HG03139 (cell line): ENCODE data around the gene GALNT17.

Experiments used
- ATAC-seq: cut with Tn5 transposase; IDR thresholded peaks from one replicate; pipeline ENCODE4 v1.9.1; 2021; ENCODE audit not compliant: unreplicated experiment

Gene GALNT17

DNA sequence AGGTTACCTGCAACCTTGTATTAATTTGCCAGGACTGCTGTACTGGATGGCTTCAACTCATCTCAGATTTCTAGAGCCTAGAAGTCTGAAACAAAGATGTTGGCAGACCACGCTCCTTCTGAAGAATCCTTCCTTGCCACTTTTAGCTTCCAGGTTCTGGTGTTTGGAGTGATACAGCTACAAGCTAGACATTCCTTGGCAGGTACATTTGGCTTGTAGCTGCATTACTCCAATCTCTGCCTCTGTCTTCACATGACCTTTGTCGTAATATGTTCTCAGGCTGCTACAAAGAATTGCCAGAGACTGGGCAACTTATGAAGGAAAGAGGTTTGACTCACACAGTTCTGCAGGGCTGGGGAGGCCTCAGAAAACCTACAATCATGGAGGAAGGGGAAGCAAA is 146.3 kb downstream of the GALNT17 start:
- ATAC-seq = no peak

DNA sequence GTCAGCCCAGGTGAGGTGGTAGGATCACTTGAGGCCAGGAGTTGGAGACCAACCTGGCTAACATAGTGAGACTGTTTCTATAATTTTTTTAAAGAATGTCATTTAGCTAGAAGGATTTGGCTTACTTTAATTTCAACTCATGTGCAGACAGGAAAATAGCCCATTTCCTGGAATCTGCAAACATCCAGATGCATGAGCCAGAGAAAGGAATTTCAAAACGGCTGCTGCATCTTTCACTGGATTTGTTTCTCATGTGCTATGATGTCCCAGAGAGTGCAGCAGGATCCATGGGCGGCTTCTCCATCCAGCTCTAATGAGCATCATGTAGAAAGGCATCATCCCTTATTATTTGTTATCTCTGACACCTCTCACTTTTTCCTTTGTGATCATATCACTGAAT is 149.3 kb downstream of the GALNT17 start:
- no peak for ATAC-seq

DNA sequence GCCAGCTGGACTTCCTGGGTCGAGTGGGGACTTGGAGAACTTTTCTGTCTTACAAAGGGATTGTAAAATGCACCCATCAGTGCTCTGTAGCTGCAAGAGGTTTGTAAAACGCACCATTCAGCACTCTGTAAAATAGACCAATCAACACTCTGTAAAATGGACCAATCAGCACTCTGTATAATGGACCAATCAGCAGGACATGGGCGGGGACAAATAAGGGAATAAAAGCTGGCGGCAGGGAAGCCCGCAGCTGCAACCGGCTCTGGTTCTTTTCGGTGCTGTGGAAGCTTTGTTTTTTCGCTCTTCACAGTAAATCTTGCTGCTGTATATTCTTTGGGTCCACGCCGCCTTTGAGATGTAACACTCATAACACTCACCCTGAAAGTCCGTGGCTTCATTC is 151.9 kb downstream of the GALNT17 start:
- no peak for ATAC-seq

DNA sequence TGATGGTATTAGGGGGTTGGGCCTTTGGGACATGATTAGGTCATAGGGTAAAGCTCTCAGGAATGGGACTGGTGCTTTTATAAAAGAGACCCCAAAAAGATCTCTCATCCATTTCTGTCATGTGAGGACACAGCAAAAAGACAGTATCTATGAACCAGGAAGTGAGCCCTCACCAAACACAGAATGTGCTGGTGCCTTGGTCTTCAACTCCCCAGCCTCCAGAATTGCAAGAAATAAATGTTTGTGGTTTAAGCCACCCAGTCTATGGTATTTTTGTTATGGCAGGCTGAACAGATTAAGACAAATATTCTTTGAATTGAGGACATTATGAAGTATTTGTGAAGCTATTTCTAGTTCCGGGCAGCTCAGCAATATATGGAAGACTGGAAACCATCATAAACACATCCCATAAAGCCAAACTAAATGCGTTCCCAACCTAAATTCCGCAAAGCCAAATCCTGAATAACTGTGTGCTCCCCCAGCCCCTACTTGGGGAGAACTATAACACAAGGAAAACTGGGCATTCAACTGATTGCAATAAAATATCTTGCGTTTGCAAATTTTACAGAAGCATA is 153.7 kb downstream of the GALNT17 start:
- ATAC-seq = no peak

DNA sequence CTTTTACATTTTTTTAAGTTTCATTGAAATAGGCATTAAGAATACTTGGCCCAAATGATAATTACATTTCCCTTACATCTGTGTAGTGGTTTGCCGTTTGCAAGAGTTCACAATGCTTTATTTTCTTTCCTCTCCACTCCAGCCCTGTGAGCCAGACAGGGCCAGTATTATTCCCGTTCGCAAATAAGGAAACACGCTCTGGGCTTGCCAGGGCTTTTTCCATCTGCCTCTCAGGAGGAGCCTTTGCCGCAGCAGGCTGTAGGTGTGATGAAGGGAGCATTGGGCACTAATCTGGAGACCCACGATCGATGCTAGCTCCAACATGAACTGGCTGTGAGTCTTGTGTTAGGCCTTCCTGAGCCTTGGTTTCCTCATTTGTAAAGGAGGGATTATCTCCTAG is 154.4 kb downstream of the GALNT17 start:
- ATAC-seq = no peak

DNA sequence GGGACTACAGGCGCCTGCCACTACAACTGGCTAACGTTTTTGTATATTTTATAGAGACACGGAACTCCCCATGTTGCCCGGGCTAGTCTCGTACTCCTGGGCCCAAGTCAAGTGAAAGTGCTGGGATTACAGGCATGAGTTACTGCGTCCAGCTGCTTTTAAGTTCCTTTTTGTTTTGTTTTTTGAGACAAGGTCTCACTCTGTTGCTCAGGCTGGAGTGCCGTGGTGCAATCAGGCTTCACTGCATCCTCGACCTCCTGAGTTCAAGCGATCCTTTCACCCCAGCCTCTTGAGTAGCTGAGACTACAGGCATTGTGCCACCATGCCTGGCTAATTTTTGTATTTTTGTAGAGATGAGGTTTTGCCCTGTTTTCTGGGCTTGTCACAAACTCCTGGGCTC is 155.0 kb downstream of the GALNT17 start:
- ATAC-seq = no peak

DNA sequence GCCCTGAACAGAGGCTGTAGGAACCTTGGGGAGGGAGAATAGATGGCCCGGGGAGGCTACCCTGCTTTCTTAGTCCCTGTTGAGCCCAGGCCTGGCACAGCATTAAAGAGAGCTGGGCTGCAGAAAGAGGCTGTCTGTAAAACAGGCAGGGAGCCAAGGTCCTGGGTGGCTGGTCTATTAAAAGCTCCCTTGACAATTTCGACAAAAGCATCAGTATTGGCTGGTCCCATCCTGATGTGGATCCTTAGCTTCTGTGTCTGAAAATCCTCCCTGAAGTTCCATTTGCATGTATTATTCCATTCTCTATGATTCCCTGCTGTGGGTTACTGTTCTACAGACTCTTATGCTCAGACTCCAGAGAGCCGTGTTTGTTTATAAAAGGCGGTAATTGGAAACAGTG is 158.5 kb downstream of the GALNT17 start:
- ATAC-seq = no peak

DNA sequence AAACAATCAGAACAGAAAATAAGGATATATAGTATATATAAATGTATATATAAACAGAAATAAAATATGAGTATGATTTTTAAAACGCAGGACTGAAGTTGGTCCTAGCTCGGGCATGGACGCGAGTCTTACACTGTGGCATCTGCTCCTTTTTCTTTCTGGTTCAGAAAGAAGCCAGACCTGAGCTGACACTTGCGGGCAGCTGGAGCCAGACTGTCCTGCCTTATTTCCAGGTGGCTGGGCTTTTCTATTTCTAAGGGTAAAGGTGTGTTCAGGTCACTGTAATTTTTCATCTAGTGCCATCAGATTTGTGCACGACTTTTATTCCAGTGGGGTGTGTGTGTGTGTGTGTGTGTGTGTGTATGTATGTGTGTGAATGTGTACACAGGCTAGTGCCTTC is 166.4 kb downstream of the GALNT17 start:
- ATAC-seq = no peak

DNA sequence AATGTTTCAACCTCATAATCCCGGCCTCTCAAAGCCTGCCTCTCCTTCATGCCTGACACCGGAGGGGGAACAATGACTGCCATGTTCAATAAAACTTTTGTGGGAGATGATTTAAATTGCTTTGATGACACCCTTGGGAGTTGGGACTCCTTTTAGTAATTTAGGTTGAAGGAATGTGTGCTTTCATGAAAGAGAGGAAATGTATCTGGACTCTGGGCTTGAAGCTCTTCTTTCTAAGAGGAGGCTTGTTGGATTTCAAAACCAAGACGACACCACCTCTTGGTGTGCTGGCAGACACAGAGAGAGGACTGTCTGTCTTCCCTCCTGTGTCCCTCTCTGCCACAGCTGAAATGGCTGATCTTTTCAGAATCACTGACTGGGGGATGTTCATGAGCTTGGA is 168.1 kb downstream of the GALNT17 start:
- no peak for ATAC-seq

DNA sequence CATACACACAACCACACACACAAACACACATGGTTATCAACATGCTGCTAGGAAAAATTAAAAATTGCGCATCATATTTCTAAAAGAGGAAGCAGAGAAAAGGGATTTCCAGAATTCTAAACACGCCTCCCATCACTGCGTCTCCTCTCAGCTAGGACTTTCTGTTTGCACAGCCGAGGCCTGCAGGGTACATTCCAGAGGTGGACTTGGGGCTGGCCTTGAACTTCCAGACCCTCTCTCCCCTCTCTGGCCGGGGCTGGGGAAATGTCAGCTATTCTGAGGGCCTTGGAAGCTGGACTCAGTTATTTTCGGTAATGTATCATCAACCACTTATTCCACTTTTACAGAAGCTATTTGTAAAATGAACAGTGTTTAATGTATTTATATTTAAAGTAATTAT is 168.7 kb downstream of the GALNT17 start:
- ATAC-seq = no peak

DNA sequence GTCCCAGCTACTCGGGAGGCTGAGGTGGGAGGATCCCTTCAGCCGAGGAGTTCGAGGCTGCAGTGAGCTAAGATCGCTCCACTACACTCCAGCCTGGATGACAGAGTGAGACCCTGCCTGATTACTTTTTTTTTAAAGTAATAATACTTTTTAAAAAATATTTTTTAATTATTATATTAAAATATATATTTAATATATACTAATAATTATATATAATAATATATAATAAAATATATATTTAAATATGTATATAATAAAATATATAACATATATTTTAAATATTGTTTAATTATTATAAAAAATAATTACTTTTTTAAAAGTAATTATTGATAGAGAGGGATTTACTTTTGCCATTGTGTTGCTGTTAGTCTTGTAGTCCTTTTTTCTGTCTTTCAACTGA is 169.2 kb downstream of the GALNT17 start:
- ATAC-seq = no peak

DNA sequence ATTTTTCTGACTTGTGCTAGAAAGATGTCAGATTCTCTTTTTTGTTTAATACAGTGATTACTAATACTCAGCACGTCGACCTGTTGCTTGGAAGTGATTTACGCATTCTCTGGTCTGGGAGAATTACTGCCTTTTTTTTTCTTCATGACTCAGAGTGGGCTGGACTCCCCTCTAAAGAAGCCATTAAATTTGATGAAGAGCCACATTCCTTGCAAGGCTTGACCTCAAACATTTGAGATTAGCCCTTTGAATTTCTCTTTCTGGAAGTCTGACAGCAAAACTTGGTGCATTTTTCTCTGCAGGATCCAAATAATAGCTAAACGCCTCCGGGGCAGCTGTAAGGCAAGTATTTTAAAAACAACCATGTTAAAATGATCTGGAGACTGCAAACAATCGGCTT is 171.6 kb downstream of the GALNT17 start:
- no peak for ATAC-seq

DNA sequence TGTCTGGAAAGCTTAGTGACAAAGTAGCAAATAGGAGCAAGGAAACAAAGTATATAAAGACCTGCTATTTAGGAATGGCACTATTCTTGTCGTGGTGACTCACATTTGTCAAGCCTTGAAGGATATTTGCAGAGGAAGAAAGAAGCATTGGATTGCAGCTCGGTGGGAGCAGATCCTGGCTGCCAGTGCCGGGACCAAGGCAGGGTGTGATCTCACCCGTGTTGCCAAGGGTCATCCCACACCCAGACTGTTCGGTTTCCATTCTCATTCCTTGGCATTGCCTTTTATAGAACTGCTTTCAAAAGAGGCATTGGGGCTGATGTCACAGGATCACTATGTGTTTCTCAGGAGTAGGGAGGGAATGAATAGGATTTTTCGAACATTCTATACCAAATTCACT is 176.2 kb downstream of the GALNT17 start:
- no peak for ATAC-seq

DNA sequence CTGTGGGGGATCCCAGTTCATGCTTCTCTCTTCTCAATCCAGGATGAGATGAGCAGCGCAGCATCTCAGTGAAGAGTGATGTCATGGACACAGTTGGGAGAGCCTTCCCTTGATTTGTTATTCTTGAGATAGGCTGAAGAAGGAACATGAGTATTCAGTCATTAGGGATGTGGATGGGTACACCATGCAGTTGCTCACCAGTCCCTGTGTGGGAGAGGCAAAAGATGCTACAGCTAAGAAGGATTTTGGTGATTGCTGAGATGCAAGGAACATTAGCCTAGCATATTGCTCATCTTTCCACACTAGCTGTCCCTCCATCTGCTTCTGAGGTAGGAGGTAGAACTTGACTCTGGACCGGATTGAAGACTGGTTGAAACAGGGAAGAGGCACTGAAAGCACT is 179.6 kb downstream of the GALNT17 start:
- no peak for ATAC-seq

DNA sequence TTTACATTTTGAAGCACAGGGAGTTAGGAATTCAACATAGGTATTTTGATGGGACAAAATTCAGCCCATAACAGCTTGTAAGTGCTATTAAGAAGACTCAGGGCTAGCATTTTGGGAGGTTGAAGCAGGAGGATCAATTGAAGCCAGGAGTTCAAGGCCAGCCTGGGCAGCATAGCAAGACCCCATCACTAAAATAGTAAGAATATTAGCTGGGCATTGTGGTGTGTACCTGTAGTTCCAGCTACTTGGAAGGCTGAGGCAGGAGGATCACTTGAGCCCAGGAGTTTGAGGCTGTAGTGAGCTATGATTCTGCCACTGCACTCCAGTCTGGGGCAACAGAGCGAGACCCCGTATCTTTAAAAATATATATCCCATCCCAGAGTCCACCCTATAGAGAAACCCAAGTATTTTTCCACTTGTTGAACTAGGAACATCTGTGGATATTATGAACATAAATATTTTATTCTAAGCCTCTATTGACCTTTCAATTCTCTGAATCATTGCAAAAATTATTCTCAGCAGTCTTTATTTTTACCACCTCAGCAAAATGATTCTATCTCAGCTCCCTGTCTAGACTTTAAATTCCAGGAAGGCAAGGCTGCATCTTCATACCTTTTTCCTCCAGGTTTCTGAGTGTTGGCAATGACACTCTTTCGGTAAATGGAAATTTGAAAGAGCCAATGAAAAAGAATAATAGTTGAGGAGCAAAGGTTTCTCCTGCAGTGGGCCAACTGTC is 181.0 kb downstream of the GALNT17 start:
- ATAC-seq = no peak

DNA sequence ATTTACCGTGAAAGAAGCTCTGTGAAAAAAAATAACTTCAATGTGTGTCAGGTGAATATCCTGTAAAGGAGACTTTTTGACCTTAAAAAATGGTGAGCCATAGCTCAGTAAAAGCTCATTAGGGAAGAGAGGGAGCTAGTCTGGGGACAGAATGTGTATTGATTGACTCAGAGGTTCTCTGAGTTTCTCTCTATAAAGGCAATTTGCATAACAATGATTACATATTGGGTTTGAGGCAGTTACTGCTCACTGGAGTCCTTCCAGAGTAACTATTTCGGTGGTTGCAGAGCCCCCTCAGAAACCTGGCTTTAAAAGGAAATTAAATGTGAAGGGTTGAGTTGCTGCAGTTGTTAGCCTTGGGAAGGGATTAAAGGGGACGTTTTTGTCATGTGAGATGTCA is 181.6 kb downstream of the GALNT17 start:
- ATAC-seq = no peak

DNA sequence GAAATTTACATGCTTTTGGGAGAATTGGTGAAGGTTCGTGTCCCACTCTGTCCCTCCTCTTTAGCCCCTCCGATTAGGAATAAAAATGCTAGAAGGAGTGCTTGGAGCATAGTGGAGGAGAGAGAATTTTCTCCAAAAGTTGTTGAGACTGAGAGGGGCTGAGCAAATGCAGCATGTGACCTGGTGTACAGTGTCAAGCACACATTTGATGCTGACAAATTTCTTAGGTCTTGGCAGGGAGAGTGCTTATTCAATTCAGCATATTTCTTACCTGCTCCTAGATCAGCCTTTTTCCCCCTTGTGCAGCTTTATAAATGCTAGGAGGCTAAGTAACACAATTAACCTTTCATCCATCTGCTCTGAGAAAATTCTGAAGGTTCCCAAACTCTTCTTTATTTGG is 189.0 kb downstream of the GALNT17 start:
- no peak for ATAC-seq

DNA sequence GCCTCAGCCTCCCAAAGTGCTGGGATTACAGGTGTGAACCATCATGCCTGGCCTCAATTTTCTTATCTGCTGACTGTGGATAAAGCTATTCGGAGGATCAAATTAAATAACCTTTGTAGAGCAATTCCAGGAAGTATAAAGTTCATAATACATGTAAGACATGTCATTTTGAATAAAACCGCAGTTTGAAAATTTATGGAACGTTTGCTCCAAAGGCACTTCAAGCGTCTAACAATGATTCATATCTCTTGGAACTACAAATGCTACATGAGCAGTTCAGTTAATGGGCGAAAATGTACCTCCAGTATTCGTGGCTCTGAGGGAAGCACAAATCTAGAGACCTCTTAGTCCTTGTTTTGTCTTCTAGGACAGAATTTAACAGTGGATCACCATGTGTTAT is 190.3 kb downstream of the GALNT17 start:
- ATAC-seq = no peak

DNA sequence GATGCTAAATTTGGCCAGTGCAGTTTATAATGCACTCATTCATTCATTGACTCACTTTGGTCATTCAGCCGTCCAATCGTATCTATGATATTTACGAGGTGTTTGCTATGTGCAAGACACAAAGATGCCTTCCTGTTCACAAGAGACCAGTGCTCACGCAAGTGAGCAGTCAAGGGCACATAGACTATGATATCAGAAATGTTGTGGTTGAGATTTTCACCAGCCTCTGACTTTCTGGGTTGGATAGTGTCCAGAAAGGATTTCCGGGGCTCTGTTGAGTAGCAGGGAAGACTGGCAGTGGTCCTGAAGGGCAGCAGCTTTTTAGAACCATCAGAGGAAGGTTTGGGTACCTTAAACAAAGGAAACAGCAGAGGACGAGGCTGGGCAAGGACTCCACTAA is 191.8 kb downstream of the GALNT17 start:
- ATAC-seq = no peak

DNA sequence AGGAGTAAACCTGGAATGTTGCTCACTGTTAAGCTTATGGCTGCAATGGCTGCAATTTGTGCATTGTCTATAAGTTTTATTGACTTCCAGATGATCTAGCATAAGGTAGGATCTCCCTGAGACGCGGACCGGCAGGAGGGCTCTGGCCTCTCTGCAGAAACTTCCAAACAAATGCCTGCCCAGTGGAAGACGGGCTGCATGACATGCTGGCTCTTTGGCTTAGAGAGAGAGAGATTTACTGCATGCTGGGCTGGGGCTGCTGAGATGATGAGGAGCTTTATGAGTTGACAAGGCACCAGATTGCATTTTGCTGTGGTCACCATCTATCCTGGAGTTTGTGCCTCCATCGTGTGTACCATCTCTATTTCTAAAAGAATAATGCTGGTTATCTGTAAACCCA is 193.2 kb downstream of the GALNT17 start:
- no peak for ATAC-seq

DNA sequence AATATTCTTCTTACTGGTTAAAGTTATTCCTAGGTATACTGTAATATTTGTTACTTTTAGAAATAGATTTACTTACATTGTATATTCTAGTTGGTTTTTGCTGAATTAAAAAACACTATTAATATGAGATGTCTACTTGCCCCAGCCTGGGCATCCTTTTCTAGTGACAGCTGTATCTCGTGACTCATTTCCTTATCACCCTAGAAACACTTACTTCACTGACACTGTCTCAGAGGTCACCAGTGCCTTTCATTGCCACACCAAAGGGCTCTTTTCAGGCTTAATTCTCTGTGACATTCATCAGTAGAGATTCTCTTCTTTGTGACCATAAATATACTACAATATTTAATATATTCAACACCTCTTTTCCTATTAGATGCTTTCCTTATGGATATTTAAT is 194.7 kb downstream of the GALNT17 start:
- no peak for ATAC-seq

DNA sequence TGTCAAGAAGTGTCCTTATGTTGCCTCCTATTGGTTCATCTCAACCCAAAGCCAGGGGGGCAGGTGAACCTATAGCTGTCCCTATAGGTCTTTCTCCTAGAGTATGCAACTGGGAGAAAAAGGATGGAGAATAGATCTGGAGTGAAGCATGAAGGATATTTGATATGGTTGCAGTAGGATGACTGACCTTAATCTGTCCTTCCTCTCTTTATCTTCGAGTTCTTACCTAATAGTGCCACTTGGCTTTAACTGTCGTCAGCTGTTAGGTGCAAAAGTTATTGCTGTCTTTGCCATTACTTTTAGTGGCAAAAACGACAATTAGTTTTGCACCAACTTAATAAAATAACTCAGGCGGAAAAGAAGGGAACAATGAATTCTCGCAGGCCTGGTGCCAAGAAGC is 196.0 kb downstream of the GALNT17 start:
- ATAC-seq = no peak

DNA sequence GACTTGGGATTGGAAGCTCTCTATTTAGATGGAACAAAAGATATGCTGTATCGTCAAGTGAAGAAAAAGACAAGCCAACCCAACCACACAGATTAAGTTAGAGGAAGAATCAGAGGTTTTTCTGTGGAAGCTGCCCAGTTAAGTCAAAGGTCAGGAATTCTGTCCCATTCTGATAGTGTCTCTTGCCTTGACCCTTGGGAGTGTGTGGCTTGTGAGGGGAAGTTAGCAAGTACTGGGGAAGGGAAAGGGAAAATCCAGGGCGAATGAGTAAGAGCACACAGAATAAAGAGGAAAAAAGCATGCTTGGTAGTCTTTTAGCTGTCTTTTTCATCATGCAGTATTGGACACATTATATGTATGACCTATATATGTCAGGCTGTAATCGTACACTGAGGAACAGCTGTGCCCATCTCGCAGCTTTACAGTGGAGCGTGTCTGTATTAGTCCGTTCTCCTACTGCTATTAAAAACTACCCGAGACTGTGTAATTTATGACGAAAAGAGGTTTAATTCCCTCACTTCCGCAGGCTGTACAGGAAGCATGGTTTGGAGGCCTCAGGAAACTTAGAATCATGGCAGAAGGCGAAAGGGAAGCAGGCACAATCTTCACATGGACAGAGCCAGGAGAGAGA is 197.2 kb downstream of the GALNT17 start:
- no peak for ATAC-seq
